Loucy (cell line): ENCODE data around the gene MTA1.

ENCODE experiments used
- H2AFZ ChIP-seq: fragments of 200-600 bp; sonication (generic); 2 replicates; pipeline ENCODE4 v1.6.0; 2016; ENCODE audit warnings: antibody characterized with exemption, mild to moderate bottlenecking, low read length, moderate library complexity
- H3F3A ChIP-seq: fragments of 200-600 bp; 2 replicates; pipeline ENCODE4 v1.6.0; 2016; ENCODE audit warnings: antibody characterized with exemption, low read depth, mild to moderate bottlenecking
- H3K27me3 ChIP-seq: fragments of 200-600 bp; sonication (generic); 2 replicates; pipeline ENCODE4 v1.6.1; 2014; ENCODE audit warnings: low read length, mild to moderate bottlenecking; ENCODE audit not compliant: insufficient read depth, poor library complexity, severe bottlenecking
- H3K36me3 ChIP-seq: fragments of 200-600 bp; sonication (generic); 2 replicates; pipeline ENCODE4 v1.6.1; 2016; ENCODE audit warnings: low read length; ENCODE audit not compliant: insufficient read depth
- H3K4me1 ChIP-seq: fragments of 200-600 bp; sonication (generic); 2 replicates; pipeline ENCODE4 v1.5.1; 2014; ENCODE audit warnings: low read length, mild to moderate bottlenecking; ENCODE audit not compliant: insufficient read depth, poor library complexity, severe bottlenecking
- H3K4me2 ChIP-seq: fragments of 200-600 bp; sonication (generic); 2 replicates; pipeline ENCODE4 v1.6.0; 2014; ENCODE audit warnings: antibody characterized with exemption, low read length, low read depth, mild to moderate bottlenecking; ENCODE audit not compliant: poor library complexity, severe bottlenecking
- H3K4me3 ChIP-seq: fragments of 200-600 bp; sonication (generic); 2 replicates; pipeline ENCODE4 v1.5.1; 2014; ENCODE audit warnings: low read length, mild to moderate bottlenecking, mixed read lengths; ENCODE audit not compliant: poor library complexity, severe bottlenecking
- H3K79me2 ChIP-seq: fragments of 200-600 bp; sonication (generic); 2 replicates; pipeline ENCODE4 v1.6.1; 2014; ENCODE audit warnings: low read length; ENCODE audit not compliant: insufficient read depth
- H3K9ac ChIP-seq: fragments of 200-600 bp; sonication (generic); 2 replicates; pipeline ENCODE4 v1.6.0; 2014; ENCODE audit warnings: mild to moderate bottlenecking, low read depth, low read length, moderate library complexity; ENCODE audit not compliant: poor library complexity, severe bottlenecking
- H3K9me2 ChIP-seq: fragments of 200-600 bp; sonication (generic); replicated peaks from 2 replicates; pipeline ENCODE4 v1.6.1; 2016; ENCODE audit warnings: low read depth, low read length, mixed read lengths
- H3K9me3 ChIP-seq: fragments of 200-600 bp; sonication (generic); 2 replicates; pipeline ENCODE4 v1.6.1; 2014; ENCODE audit warnings: mild to moderate bottlenecking, antibody characterized with exemption, low read length, low read depth; ENCODE audit not compliant: insufficient read depth
- H4K20me1 ChIP-seq: fragments of 200-600 bp; sonication (generic); 2 replicates; pipeline ENCODE4 v1.6.0; 2014; ENCODE audit warnings: antibody characterized with exemption, low read length, mild to moderate bottlenecking; ENCODE audit not compliant: insufficient read depth, poor library complexity, severe bottlenecking
- CTCF ChIP-seq: fragments of 200-600 bp; sonication (generic); conservative IDR thresholded peaks from 2 replicates; pipeline ENCODE4 v1.5.1; 2014; ENCODE audit warnings: mild to moderate bottlenecking, antibody characterized with exemption, low read length
- EZH2phosphoT487 ChIP-seq: fragments of 200-600 bp; IDR thresholded peaks from 2 replicates; pipeline ENCODE4 v1.6.1; 2018; ENCODE audit warnings: antibody characterized with exemption, mild to moderate bottlenecking, moderate library complexity, borderline replicate concordance

The MTA1 gene

GRCh38 chr14:105436402-105436801 lies 16.8 kb downstream of the MTA1 start:
- H3K9me3 ChIP-seq: no peaks in the 10 kb centered on the region
- H3K9me2 ChIP-seq: no peaks in the 10 kb centered on the region
- no peak overlapping the region for H2AFZ ChIP-seq
- peaks cover 22% of the 10 kb centered on the region; the same call in 1 of the 2 replicates for H3K36me3 ChIP-seq
- peaks cover 90% of the 10 kb centered on the region for H3K79me2 ChIP-seq
- no peaks in the 10 kb centered on the region for H3K4me1 ChIP-seq
- no peak overlapping the region for H3K4me3 ChIP-seq
- no peaks in the 10 kb centered on the region for H3K27me3 ChIP-seq
- no peak for TF ChIP-seq CTCF
- TF ChIP-seq EZH2phosphoT487: no peak
- H3K9ac ChIP-seq: no peak overlapping the region
- H4K20me1 ChIP-seq: peaks cover 51% of the 10 kb centered on the region
- no peak overlapping the region for H3K4me2 ChIP-seq
- no peaks in the 10 kb centered on the region for H3F3A ChIP-seq

- no peak overlapping the region for H3K4me2 ChIP-seq
- H3F3A ChIP-seq: no peaks in the 10 kb centered on the region
- H3K4me3 ChIP-seq: no peak overlapping the region
- TF ChIP-seq CTCF (no peak), EZH2phosphoT487 (no peak)
- peaks cover 51% of the 10 kb centered on the region for H4K20me1 ChIP-seq
- no peak overlapping the region for H3K9ac ChIP-seq
- H3K9me3 ChIP-seq: no peaks in the 10 kb centered on the region
- H2AFZ ChIP-seq: no peak overlapping the region
- no peaks in the 10 kb centered on the region for H3K27me3 ChIP-seq
- H3K4me1 ChIP-seq: no peaks in the 10 kb centered on the region
- peaks cover 24% of the 10 kb centered on the region; the same call in 1 of the 2 replicates for H3K36me3 ChIP-seq
- peaks cover 84% of the 10 kb centered on the region for H3K79me2 ChIP-seq
- no peaks in the 10 kb centered on the region for H3K9me2 ChIP-seq
Observed at GRCh38 chr14:105436891-105437722, 17.5 kb downstream of the MTA1 start.

GRCh38 chr14:105437723-105438500 lies 18.3 kb downstream of the MTA1 start:
- Histone ChIP-seq H3K27me3 (no peaks in the 10 kb centered on the region), H3K4me2 (no peak overlapping the region), H3K79me2 (peaks cover 77% of the 10 kb centered on the region), H3K9ac (no peak overlapping the region), H3K4me3 (no peak overlapping the region), H3F3A (no peaks in the 10 kb centered on the region), H3K4me1 (no peaks in the 10 kb centered on the region), H3K9me2 (no peaks in the 10 kb centered on the region), H2AFZ (no peak overlapping the region), H4K20me1 (peaks cover 45% of the 10 kb centered on the region), H3K9me3 (no peaks in the 10 kb centered on the region), H3K36me3 (peaks cover 32% of the 10 kb centered on the region; the same call in 1 of the 2 replicates)
- TF ChIP-seq CTCF: no peak
- TF ChIP-seq EZH2phosphoT487: no peak
